Measurements from ENCODE around the gene HDHD5. TPM values are rescaled to one million over a fixed set of nuclear protein-coding genes. Genes with fewer than 3 reads are reported as not detected.

HDHD5 gene
- total RNA-seq, 1 donor from 2014 or later: 39.7 TPM

GRCh38 chr22:17108256-17109112, 50.6 kb downstream of the HDHD5 start:
- Histone ChIP-seq H3K4me1 (peaks cover 10% of the 10 kb centered on the region), H4K20me1 (ENCODE audit: low read depth) (peaks cover 5% of the 10 kb centered on the region), H3F3A (ENCODE audit: low read depth) (peaks cover 8% of the 10 kb centered on the region), H3K4me3 (no peak overlapping the region), H3K9ac (no peak overlapping the region), H3K27ac (no peak overlapping the region), H3K36me3 (no peaks in the 10 kb centered on the region), H3K9me3 (ENCODE audit: low read depth) (no peaks in the 10 kb centered on the region), H3K79me2 (ENCODE audit: low read depth) (no peaks in the 10 kb centered on the region), H3K4me2 (no peak overlapping the region), H2AFZ (replicated peaks) (no peak overlapping the region), H3K27me3 (no peaks in the 10 kb centered on the region)
- Mint-ChIP-seq H3K9me3 (no peaks in the 10 kb centered on the region), H3K27ac (no peak overlapping the region), H3K4me3 (no peak overlapping the region), H3K27me3 (ENCODE audit: insufficient read depth, low read depth) (peaks cover 6% of the 10 kb centered on the region), H3K4me1 (peaks cover 12% of the 10 kb centered on the region), H3K36me3 (no peaks in the 10 kb centered on the region)
- DNase-seq (ENCODE audit: low spot score): no peak
- TF ChIP-seq EZH2 (IDR thresholded peaks at IDR 0.05) (no peak), EZH2phosphoT487 (IDR thresholded peaks at IDR 0.05) (no peak), CTCF (IDR thresholded peaks at IDR 0.05) (no peak)

- H3K4me3 ChIP-seq: no peak overlapping the region
- no peak overlapping the region for H2AFZ ChIP-seq (replicated peaks)
- H3K9me3 ChIP-seq (ENCODE audit: low read depth): no peaks in the 10 kb centered on the region
- peaks cover 8% of the 10 kb centered on the region for H3F3A ChIP-seq (ENCODE audit: low read depth)
- H3K4me2 ChIP-seq: no peak overlapping the region
- peaks cover 3% of the 10 kb centered on the region for H3K27me3 Mint-ChIP-seq (ENCODE audit: insufficient read depth, low read depth)
- H3K27ac Mint-ChIP-seq: no peak overlapping the region
- H4K20me1 ChIP-seq (ENCODE audit: low read depth): peaks cover 5% of the 10 kb centered on the region
- H3K4me3 Mint-ChIP-seq: no peak overlapping the region
- no peaks in the 10 kb centered on the region for H3K27me3 ChIP-seq
- H3K9ac ChIP-seq: no peak overlapping the region
- no peak overlapping the region for H3K27ac ChIP-seq
- TF ChIP-seq EZH2phosphoT487 (IDR thresholded peaks at IDR 0.05) (no peak), EZH2 (IDR thresholded peaks at IDR 0.05) (no peak), CTCF (IDR thresholded peaks at IDR 0.05) (no peak)
- peaks cover 5% of the 10 kb centered on the region for H3K4me1 Mint-ChIP-seq
- H3K36me3 Mint-ChIP-seq: peaks cover under 1% of the 10 kb centered on the region
- H3K79me2 ChIP-seq (ENCODE audit: low read depth): no peaks in the 10 kb centered on the region
- no peak for DNase-seq (ENCODE audit: low spot score)
- no peaks in the 10 kb centered on the region for H3K36me3 ChIP-seq
- H3K9me3 Mint-ChIP-seq: no peaks in the 10 kb centered on the region
- peaks cover 10% of the 10 kb centered on the region for H3K4me1 ChIP-seq
These were observed 51.6 kb downstream of the HDHD5 start for GRCh38 chr22:17107547-17107810.

- H2AFZ ChIP-seq (replicated peaks): no peak overlapping the region
- no peak overlapping the region for H3K4me3 Mint-ChIP-seq
- H3K4me3 ChIP-seq: no peak overlapping the region
- H3K27me3 ChIP-seq: no peaks in the 10 kb centered on the region
- peaks cover 5% of the 10 kb centered on the region for H4K20me1 ChIP-seq (ENCODE audit: low read depth)
- no peaks in the 10 kb centered on the region for H3K36me3 ChIP-seq
- H3K9me3 ChIP-seq (ENCODE audit: low read depth): no peaks in the 10 kb centered on the region
- no peaks in the 10 kb centered on the region for H3K9me3 Mint-ChIP-seq
- H3K4me1 Mint-ChIP-seq: peaks cover 7% of the 10 kb centered on the region
- H3F3A ChIP-seq (ENCODE audit: low read depth): peaks cover 8% of the 10 kb centered on the region
- no peak overlapping the region for H3K27ac ChIP-seq
- DNase-seq (ENCODE audit: low spot score): peak; percentile 16
- H3K9ac ChIP-seq: no peak overlapping the region
- H3K4me1 ChIP-seq: peaks cover 10% of the 10 kb centered on the region
- H3K79me2 ChIP-seq (ENCODE audit: low read depth): no peaks in the 10 kb centered on the region
- peaks cover 4% of the 10 kb centered on the region for H3K36me3 Mint-ChIP-seq
- TF ChIP-seq EZH2phosphoT487 (IDR thresholded peaks at IDR 0.05): no peak
- TF ChIP-seq EZH2 (IDR thresholded peaks at IDR 0.05): no peak
- no peak for TF ChIP-seq CTCF (IDR thresholded peaks at IDR 0.05)
- no peak overlapping the region for H3K27ac Mint-ChIP-seq
- peaks cover 5% of the 10 kb centered on the region for H3K27me3 Mint-ChIP-seq (ENCODE audit: insufficient read depth, low read depth)
- peak overlapping the region; percentile 35 for H3K4me2 ChIP-seq
These were observed 52.1 kb downstream of the HDHD5 start for GRCh38 chr22:17106785-17107546.

All from neural progenitor cell (in vitro differentiated cells).